Lower leg skin (tissue), 3 donors: Measurements from ENCODE around the gene PPARG.
"Not testable (repeated sequence)": the region's sequence is repeated elsewhere in the genome, so short reads cannot be mapped to it uniquely, and the experiment has no call there.

Source experiments
- POLR2A ChIP-seq, 2 donors: fragments of 450-650 bp; IDR thresholded peaks; one replicate each; pipeline ENCODE4 v1.6.1; 2016 to 2017; ENCODE audit warnings: antibody characterized with exemption in 2 of 2, mild to moderate bottlenecking in 1 of 2, moderate library complexity in 1 of 2
- TF ChIP-seq, protein P1 (sequence below), 3 donors: fragments of 450-650 bp; IDR thresholded peaks; one replicate each; pipeline ENCODE4 v1.5.1; 2016; ENCODE audit warnings: antibody characterized with exemption in 3 of 3, mild to moderate bottlenecking in 3 of 3, moderate library complexity in 2 of 3

DNA sequence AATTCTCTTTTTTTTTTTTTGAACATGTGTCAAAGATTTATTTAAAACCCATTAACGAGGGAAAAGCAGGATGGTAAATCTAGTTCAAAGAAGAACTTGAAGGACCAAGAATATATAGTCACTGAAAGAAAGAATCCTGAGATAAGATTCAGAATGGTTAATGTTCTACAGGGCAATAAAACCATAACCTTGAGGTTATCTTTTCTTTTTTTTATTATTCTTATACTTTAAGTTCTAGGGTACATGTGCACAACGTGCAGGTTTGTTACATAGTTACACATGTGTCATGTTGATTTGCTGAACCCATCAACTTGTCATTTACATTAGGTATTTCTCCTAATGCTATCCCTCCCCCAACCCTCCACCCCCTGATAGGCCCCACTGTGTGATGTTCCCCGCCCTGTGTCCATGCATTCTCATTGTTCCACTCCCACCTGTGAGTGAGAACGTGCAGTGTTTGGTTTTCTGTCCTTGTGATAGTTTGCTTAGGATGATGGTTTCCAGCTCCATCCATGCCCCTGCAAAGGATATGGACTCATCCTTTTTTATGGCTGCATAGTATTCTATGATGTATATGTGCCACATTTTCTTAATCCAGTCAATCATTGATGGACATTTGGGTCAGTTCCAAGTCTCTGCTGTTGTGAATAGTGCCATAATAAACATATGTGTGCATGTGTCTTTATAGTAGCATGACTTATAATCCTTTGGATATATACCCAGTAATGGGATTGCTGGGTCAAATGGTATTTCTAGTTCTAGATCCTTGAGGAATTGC, 97.8 kb downstream of the PPARG start:
- TF ChIP-seq, protein P1, sequence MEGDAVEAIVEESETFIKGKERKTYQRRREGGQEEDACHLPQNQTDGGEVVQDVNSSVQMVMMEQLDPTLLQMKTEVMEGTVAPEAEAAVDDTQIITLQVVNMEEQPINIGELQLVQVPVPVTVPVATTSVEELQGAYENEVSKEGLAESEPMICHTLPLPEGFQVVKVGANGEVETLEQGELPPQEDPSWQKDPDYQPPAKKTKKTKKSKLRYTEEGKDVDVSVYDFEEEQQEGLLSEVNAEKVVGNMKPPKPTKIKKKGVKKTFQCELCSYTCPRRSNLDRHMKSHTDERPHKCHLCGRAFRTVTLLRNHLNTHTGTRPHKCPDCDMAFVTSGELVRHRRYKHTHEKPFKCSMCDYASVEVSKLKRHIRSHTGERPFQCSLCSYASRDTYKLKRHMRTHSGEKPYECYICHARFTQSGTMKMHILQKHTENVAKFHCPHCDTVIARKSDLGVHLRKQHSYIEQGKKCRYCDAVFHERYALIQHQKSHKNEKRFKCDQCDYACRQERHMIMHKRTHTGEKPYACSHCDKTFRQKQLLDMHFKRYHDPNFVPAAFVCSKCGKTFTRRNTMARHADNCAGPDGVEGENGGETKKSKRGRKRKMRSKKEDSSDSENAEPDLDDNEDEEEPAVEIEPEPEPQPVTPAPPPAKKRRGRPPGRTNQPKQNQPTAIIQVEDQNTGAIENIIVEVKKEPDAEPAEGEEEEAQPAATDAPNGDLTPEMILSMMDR (IDR thresholded peaks at IDR 0.05) = not testable (repeated sequence)
- not testable (repeated sequence) for TF ChIP-seq POLR2A (IDR thresholded peaks at IDR 0.05)
